ENCODE data around the gene GLT8D2. TPM values are rescaled to one million over a fixed set of nuclear protein-coding genes. Genes with fewer than 3 reads are reported as not detected.

GLT8D2 gene
- total RNA-seq, 1 donor from 2014 or later, result 19.8 TPM

DNA sequence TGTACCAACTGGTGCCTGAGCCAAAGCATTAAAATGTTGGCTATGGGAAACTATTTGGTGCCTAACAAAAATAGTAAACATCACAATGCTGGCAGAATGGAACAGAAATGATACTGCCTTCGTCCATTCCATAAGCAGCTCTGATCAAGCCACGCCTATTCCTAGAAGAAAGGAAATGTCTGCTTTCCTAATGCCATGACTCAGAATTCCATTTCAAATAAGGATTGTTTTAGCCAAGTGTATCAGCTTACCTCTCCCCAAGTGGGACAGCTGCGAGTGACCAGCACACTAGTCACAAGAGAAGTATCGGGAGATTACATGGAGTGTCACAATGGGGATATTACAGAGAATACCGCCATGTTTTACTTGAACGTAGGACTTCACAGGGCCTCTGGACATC, 38.7 kb downstream of the GLT8D2 start:
- Mint-ChIP-seq H3K9me3 (peaks cover 6% of the 10 kb centered on the region), H3K4me3 (no peak overlapping the region), H3K27me3 (peaks cover 4% of the 10 kb centered on the region), H3K36me3 (no peaks in the 10 kb centered on the region), H3K4me1 (ENCODE audit: unreplicated experiment) (no peaks in the 10 kb centered on the region), H3K27ac (no peak overlapping the region)
- DNase-seq (ENCODE audit: extremely low spot score, unreplicated experiment), result no peak
- TF ChIP-seq, protein P1, sequence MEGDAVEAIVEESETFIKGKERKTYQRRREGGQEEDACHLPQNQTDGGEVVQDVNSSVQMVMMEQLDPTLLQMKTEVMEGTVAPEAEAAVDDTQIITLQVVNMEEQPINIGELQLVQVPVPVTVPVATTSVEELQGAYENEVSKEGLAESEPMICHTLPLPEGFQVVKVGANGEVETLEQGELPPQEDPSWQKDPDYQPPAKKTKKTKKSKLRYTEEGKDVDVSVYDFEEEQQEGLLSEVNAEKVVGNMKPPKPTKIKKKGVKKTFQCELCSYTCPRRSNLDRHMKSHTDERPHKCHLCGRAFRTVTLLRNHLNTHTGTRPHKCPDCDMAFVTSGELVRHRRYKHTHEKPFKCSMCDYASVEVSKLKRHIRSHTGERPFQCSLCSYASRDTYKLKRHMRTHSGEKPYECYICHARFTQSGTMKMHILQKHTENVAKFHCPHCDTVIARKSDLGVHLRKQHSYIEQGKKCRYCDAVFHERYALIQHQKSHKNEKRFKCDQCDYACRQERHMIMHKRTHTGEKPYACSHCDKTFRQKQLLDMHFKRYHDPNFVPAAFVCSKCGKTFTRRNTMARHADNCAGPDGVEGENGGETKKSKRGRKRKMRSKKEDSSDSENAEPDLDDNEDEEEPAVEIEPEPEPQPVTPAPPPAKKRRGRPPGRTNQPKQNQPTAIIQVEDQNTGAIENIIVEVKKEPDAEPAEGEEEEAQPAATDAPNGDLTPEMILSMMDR (conservative IDR thresholded peaks at IDR 0.05), result no peak

DNA sequence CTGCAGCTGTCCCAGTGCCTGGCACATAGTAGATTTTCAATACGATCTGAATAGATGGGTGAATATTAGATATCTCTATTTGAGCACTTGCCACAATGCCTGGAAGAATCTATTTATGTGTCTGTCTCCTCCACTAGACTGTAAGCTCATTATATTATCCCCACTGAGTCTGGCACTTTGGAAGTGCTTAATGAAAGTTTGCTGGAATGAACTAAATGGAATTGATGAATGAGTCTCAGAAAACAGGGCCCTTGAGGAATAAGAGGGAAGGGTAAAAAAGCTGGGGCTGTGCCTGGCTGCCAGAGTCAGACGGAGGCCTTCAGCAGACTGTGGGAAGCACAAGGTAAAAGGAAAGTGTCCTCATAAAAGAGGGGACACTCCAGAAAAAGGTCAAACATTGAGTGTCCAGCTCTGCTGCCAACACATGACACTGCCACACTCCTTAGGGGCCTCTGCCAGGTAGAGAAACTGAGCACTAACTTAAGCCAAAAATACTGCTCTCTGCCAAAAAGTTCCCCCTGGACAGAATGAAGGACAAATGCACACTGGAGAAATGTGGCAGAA, 39.3 kb downstream of the GLT8D2 start:
- DNase-seq (ENCODE audit: extremely low spot score, unreplicated experiment), result no peak
- Mint-ChIP-seq H3K9me3 (peaks cover 6% of the 10 kb centered on the region), H3K4me1 (ENCODE audit: unreplicated experiment) (no peaks in the 10 kb centered on the region), H3K36me3 (no peaks in the 10 kb centered on the region), H3K4me3 (no peak overlapping the region), H3K27me3 (peaks cover 4% of the 10 kb centered on the region), H3K27ac (no peak overlapping the region)
- TF ChIP-seq, protein P1 (conservative IDR thresholded peaks at IDR 0.05), result no peak

DNA sequence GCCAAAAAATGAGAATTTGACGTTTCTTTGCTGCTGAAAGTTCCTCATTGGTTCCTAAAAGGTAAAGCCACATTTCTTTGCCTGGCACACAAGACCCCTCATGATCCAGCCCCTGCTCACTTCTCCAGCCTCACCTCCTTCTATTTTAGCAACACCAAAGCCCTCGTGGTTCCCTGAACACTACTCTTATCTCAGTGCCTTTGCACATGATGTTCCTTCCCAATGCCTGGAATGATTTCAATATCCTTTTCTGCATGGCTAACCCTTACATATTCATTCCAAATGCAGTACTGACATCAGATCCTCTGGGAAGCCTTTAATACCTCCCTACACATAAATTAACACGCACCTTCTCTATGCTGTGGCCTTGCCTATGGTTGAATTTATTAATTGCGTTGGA, 39.9 kb downstream of the GLT8D2 start:
- DNase-seq (ENCODE audit: extremely low spot score, unreplicated experiment), result no peak
- H3K27ac Mint-ChIP-seq, result no peak overlapping the region
- H3K27me3 Mint-ChIP-seq, result peaks cover 4% of the 10 kb centered on the region
- H3K4me1 Mint-ChIP-seq (ENCODE audit: unreplicated experiment), result no peaks in the 10 kb centered on the region
- TF ChIP-seq, protein P1 (conservative IDR thresholded peaks at IDR 0.05), result no peak
- peaks cover 6% of the 10 kb centered on the region for H3K9me3 Mint-ChIP-seq
- H3K36me3 Mint-ChIP-seq, result no peaks in the 10 kb centered on the region
- no peak overlapping the region for H3K4me3 Mint-ChIP-seq

DNA sequence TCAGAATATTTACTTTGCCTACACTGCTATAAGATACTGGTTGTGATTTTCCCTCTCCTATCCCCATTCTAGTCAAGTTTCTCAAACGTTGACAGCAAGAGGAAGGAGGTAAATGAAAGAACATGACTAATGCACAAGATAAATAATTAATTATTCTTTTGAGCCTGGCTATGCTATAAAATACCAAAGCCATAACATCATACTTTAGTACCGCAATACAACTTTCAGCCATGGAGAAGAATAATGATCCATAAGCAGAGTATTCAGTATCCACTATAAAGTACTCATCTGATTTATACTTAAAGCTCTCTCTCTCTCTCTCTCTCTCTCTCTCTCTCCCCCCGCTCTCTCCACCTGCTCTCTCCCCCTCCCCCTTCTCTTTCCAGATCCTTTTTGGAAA, 43.1 kb downstream of the GLT8D2 start:
- H3K4me1 Mint-ChIP-seq (ENCODE audit: unreplicated experiment), result no peaks in the 10 kb centered on the region
- no peak for DNase-seq (ENCODE audit: extremely low spot score, unreplicated experiment)
- H3K36me3 Mint-ChIP-seq, result no peaks in the 10 kb centered on the region
- no peak overlapping the region for H3K4me3 Mint-ChIP-seq
- H3K27ac Mint-ChIP-seq, result no peak overlapping the region
- TF ChIP-seq, protein P1 (conservative IDR thresholded peaks at IDR 0.05), result no peak
- H3K9me3 Mint-ChIP-seq, result peaks cover 6% of the 10 kb centered on the region
- peaks cover 4% of the 10 kb centered on the region for H3K27me3 Mint-ChIP-seq

DNA sequence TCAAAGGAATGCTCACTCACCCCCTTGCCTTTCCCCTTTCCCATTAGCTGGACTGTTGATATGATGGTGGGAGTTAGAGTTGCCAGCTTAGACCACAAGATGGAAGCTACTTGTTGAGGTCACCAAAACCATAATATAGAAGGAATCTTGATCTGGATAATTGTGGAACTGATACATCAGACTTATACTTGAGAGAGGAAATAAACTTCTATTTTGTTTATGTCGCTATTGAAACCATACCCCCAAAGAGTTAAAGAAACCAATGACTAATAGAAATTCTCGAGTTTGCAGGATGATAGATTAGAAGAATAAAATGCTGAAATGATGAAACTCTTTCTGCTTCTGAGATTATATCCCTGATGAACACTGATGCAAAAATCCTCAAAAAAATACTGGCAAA, 46.4 kb downstream of the GLT8D2 start:
- no peaks in the 10 kb centered on the region for H3K4me1 Mint-ChIP-seq (ENCODE audit: unreplicated experiment)
- H3K27ac Mint-ChIP-seq, result no peak overlapping the region
- no peak for DNase-seq (ENCODE audit: extremely low spot score, unreplicated experiment)
- H3K4me3 Mint-ChIP-seq, result no peak overlapping the region
- H3K36me3 Mint-ChIP-seq, result no peaks in the 10 kb centered on the region
- TF ChIP-seq, protein P1 (conservative IDR thresholded peaks at IDR 0.05), result no peak
- H3K9me3 Mint-ChIP-seq, result peaks cover 6% of the 10 kb centered on the region
- peaks cover 6% of the 10 kb centered on the region for H3K27me3 Mint-ChIP-seq

DNA sequence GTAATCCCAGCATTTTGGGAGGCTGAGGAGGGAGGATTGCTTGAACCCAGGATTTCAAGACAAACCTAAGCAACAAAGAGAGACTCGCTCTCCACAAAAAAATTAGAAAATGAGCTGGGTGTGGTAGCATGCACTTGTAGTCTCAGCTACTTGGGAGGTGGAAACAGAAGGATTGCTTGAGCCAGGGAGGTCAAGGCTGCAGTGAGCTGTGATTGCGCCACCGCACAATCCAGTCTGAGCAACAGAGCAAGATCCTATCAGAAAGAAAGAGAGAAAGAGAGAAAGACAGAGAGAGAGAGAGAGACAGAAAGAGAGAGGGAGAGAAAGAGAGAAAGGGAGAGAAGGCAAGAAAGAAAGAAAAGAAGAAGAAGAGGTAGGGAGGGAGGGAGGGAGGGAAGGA, 47.3 kb downstream of the GLT8D2 start:
- Mint-ChIP-seq H3K27ac (no peak overlapping the region), H3K36me3 (no peaks in the 10 kb centered on the region)

More for the DNA sequence above, 47.3 kb downstream of the GLT8D2 start:
- Mint-ChIP-seq H3K9me3 (no peaks in the 10 kb centered on the region), H3K4me3 (no peak overlapping the region), H3K27me3 (peaks cover 6% of the 10 kb centered on the region), H3K4me1 (ENCODE audit: unreplicated experiment) (no peaks in the 10 kb centered on the region)
- DNase-seq (ENCODE audit: extremely low spot score, unreplicated experiment), result no peak
- TF ChIP-seq, protein P1 (conservative IDR thresholded peaks at IDR 0.05), result no peak
